NT2/D1 (cell line): Measurements from ENCODE around the gene MACF1.

ENCODE experiments used
- DNase-seq: peaks from one replicate; pipeline ENCODE4 v3.0.0-alpha.2; 2011; ENCODE audit warnings: low read depth, low spot score
- H3K27me3 ChIP-seq: 2 replicates; pipeline ENCODE4 v1.6.0; 2011; ENCODE audit warnings: mild to moderate bottlenecking; ENCODE audit not compliant: insufficient read length, insufficient read depth
- H3K36me3 ChIP-seq: 2 replicates; pipeline ENCODE4 v1.6.1; 2011; ENCODE audit warnings: mild to moderate bottlenecking, low read length, mixed read lengths; ENCODE audit not compliant: insufficient read depth, insufficient read length
- H3K4me1 ChIP-seq: 2 replicates; pipeline ENCODE4 v1.5.1; 2011; ENCODE audit not compliant: insufficient read depth, insufficient read length
- H3K4me3 ChIP-seq: 2 replicates; pipeline ENCODE4 v1.5.1; 2011; ENCODE audit warnings: low read depth; ENCODE audit not compliant: insufficient read length
- H3K9ac ChIP-seq: 2 replicates; pipeline ENCODE4 v1.6.0; 2011; ENCODE audit warnings: low read depth; ENCODE audit not compliant: insufficient read length
- H3K9me3 ChIP-seq: 2 replicates; pipeline ENCODE4 v1.5.1; 2011; ENCODE audit warnings: mild to moderate bottlenecking, low read length; ENCODE audit not compliant: insufficient read depth
- SUZ12 ChIP-seq: IDR thresholded peaks from 2 replicates; pipeline ENCODE4 v1.6.1; 2011; ENCODE audit not compliant: insufficient read length, insufficient read depth; ENCODE audit errors: extremely low read depth
- YY1 ChIP-seq: IDR thresholded peaks from 2 replicates; pipeline ENCODE4 v1.6.1; 2011; ENCODE audit not compliant: insufficient read length, insufficient read depth
- ZNF274 ChIP-seq: IDR thresholded peaks from 2 replicates; pipeline ENCODE4 v1.6.1; 2011; ENCODE audit warnings: mild to moderate bottlenecking, low read depth, low read length

Gene MACF1

DNA sequence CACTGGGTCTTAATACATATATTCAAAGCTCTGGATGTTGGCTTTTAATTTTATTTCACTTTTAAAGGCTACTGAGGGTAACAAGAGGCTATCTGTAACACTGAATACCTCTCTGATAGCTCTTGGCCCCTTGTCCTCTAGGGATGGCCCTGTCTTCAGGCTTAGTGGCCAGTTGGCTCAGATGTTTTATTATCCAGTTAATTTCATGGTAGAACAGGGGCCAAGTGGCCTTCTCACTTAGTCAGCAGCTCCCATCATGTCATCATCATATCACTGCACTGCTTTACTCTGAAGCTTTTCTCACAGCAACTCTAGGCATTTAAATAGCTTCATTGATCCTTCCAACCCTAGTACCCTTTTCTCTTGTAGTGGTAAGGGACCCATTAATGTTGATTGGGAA, 40.2 kb upstream of the MACF1 start:
- no peaks in the 10 kb centered on the region for H3K27me3 ChIP-seq
- no peaks in the 10 kb centered on the region for H3K36me3 ChIP-seq
- H3K9ac ChIP-seq = no peak overlapping the region
- TF ChIP-seq YY1 = no peak
- no peak for TF ChIP-seq ZNF274
- no peak for TF ChIP-seq SUZ12
- no peak overlapping the region for H3K4me3 ChIP-seq
- H3K4me1 ChIP-seq = no peaks in the 10 kb centered on the region
- DNase-seq = no peak
- H3K9me3 ChIP-seq = no peaks in the 10 kb centered on the region

GRCh38 chr1:39165049-39165448, 39.4 kb upstream of the MACF1 start:
- TF ChIP-seq SUZ12 (no peak), ZNF274 (no peak), YY1 (no peak)
- Histone ChIP-seq H3K4me1 (no peaks in the 10 kb centered on the region), H3K36me3 (no peaks in the 10 kb centered on the region), H3K9me3 (no peaks in the 10 kb centered on the region), H3K27me3 (no peaks in the 10 kb centered on the region), H3K9ac (no peak overlapping the region), H3K4me3 (no peak overlapping the region)
- DNase-seq = no peak

GRCh38 chr1:39165488-39165887, 39.0 kb upstream of the MACF1 start:
- no peaks in the 10 kb centered on the region for H3K4me1 ChIP-seq
- no peak for DNase-seq
- TF ChIP-seq SUZ12 (no peak), ZNF274 (no peak), YY1 (no peak)
- H3K36me3 ChIP-seq = no peaks in the 10 kb centered on the region
- H3K9ac ChIP-seq = no peak overlapping the region
- H3K4me3 ChIP-seq = no peak overlapping the region
- no peaks in the 10 kb centered on the region for H3K9me3 ChIP-seq
- no peaks in the 10 kb centered on the region for H3K27me3 ChIP-seq

DNA sequence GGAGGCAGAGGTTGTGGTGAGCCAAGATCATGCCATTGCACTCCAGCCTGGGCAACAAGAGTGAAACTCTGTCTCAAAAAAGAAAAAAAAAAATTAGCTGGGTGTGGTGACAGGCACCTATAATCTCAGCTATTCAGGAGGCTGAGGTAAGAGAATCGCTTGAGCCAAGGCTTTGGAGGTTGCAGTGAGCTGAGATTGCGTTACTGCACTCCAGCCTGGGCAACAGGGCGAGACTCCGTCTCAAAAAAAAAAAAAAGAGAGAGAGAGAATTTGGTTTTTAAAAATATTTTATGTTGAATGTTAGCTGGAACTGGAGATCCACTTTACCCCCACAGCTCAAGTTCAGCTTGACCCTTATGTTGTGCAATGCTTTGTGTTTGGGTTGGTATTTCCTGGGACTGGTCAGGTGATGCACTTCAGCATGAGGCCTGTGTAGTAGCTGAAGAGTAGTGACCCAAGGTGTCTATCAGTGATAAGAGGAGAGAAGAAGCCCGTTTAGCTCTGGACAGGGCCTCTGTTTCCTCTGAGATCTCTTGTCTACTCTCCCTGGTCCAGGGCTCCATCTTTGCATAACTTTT, 36.8 kb upstream of the MACF1 start:
- TF ChIP-seq YY1 (no peak), SUZ12 (no peak), ZNF274 (no peak)
- H3K4me1 ChIP-seq = no peaks in the 10 kb centered on the region
- no peak for DNase-seq

GRCh38 chr1:39168301-39169080, 36.0 kb upstream of the MACF1 start:
- Histone ChIP-seq H3K36me3 (no peaks in the 10 kb centered on the region), H3K27me3 (no peaks in the 10 kb centered on the region), H3K9me3 (no peaks in the 10 kb centered on the region), H3K4me3 (no peak overlapping the region), H3K9ac (no peak overlapping the region), H3K4me1 (no peaks in the 10 kb centered on the region)
- no peak for DNase-seq
- TF ChIP-seq ZNF274 (no peak), YY1 (no peak), SUZ12 (no peak)

More for the DNA sequence above, 36.8 kb upstream of the MACF1 start:
- Histone ChIP-seq H3K9me3 (no peaks in the 10 kb centered on the region), H3K36me3 (no peaks in the 10 kb centered on the region), H3K9ac (no peak overlapping the region), H3K27me3 (no peaks in the 10 kb centered on the region), H3K4me3 (no peak overlapping the region)

DNA sequence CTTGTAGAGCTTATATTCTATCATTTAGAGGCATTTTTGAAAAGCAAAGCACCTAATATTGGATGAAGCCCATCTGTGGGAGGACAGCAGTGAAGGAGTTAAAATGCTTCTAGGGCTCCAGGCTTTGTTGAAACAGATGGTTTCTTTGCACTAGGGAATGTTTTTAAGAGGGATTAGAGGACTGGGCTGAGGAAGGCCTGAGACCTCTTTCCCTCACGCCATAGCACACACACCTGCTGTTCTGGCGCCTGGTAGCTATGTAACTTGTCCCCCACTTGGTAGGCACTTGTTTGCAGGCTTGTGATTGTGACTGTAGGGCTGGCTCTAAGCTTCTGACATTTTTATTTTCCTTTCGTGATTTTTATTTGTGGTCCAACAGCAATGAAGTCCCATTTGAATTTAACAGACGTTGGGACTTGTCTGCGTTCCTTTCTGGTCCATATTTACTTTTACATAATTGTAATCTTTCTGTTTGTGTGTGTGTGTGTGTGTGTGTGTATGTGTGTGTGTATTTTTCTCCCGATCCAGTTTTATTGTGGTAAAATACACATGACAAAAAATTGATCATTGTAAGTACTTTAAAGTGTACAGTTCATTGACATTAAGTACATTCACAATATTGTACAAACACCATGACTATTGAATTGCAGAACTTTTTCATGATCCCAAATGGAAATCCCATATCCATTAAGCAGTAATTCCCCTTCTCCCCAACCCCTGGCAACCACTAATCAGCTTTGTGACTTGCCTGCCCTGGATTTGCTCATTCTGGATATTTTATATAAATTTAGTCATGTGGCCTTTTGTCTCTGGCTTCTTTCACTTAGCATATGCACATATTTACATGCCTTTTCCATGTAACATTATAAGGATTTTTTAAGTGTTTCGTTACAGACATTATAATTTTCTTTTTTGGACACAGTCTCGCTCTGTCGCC, 33.5 kb upstream of the MACF1 start:
- Histone ChIP-seq H3K4me1 (peaks cover 6% of the 10 kb centered on the region), H3K4me3 (no peak overlapping the region), H3K27me3 (no peaks in the 10 kb centered on the region), H3K9ac (no peak overlapping the region), H3K9me3 (no peaks in the 10 kb centered on the region), H3K36me3 (no peaks in the 10 kb centered on the region)
- TF ChIP-seq ZNF274 (no peak), YY1 (no peak), SUZ12 (no peak)
- DNase-seq = peak; percentile 84

- Histone ChIP-seq H3K27me3 (no peaks in the 10 kb centered on the region), H3K4me3 (no peak overlapping the region), H3K9me3 (no peaks in the 10 kb centered on the region), H3K9ac (no peak overlapping the region), H3K36me3 (no peaks in the 10 kb centered on the region), H3K4me1 (peaks cover 6% of the 10 kb centered on the region)
- no peak for DNase-seq
- TF ChIP-seq ZNF274 (no peak), SUZ12 (no peak), YY1 (no peak)
Measured at GRCh38 chr1:39173119-39173994, 31.1 kb upstream of the MACF1 start.
